HG02678 (cell line): Measurements from ENCODE around the gene MED16.

ENCODE experiments used
- ATAC-seq: cut with Tn5 transposase; IDR thresholded peaks from one replicate; pipeline ENCODE4 v1.9.1; 2021; ENCODE audit warnings: mild to moderate bottlenecking, moderate library complexity; ENCODE audit not compliant: unreplicated experiment

MED16 gene

DNA sequence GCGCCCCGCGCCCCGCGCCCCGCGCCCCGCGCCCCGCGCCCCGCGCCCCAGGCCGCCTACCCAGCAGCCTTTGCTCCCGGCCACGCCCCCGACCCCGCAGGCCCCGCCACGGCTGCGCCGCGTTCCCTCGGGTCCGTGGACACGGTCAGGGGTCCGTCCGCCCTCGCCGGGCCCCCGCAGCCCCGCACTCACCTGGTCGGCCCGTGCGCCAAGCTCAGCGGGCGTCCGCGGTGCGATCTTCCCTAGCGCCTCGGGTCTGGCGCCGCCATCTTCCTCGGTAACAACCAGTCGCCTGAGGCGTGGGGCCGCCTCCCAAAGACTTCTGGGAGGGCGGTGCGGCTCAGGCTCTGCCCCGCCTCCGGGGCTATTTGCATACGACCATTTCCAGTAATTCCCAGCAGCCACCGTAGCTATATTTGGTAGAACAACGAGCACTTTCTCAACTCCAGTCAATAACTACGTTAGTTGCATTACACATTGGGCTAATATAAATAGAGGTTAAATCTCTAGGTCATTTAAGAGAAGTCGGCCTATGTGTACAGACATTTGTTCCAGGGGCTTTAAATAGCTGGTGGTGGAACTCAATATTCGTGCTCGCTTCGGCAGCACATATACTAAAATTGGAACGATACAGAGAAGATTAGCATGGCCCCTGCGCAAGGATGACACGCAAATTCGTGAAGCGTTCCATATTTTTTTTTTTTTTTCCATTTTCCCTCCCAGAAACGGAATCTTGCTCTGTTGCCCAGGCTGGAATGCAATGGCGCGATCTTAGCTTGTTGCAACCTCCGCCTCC is at the start of gene MED16, which contains the start of gene RNU6-9:
Gene MED16, minus strand, starts transcription at position 294 of the 796 bp plus-strand sequence. CDS start 2,056 bp downstream, outside the sequence.
Gene RNU6-9, plus strand, starts transcription at position 591 of the 796 bp plus-strand sequence.
- peak; percentile 84 for ATAC-seq

GRCh38 chr19:942133-942645 is 49.2 kb upstream of the MED16 start:
- ATAC-seq, result no peak

DNA sequence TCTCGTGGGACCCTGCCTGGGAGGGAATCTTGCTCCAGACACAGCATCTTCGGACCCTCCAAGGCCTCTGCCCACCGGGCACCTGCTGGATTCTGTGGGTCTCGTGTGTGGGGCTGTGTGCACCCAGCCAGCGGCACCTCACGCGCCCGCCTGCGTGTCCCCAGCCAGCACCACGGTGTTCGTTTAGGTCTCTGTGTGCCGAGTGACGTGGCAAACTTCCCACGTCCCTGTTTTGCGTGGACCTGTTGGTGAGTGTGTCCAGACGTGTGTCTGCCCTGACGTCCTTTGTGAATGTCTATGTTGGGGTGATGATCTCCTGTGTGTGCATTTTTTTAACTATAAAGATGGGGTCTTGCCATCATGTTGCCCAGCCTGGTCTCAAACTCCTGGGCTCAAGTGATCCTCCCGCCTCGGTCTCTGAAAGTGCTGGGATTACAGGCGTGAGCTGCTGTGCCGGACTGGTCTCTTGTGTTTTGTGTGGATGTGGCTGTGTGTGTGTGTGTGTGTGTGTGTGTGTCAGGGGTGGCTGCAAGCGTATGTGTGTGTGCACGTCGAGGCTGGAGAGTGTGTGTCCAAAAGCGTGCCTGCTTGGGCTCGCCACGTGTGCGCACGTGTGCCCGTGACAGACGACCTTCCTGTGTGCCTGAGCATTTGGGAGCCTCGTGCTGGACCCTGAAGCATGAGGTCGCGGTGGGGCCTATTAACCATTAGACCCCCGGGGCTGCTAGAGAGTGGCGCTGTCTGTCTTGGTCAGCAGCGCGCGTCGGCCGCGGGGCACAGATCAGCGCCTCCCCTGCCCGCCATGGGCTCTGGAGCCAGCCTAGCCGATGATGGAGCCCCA is 48.5 kb upstream of the MED16 start:
- ATAC-seq, result no peak

DNA sequence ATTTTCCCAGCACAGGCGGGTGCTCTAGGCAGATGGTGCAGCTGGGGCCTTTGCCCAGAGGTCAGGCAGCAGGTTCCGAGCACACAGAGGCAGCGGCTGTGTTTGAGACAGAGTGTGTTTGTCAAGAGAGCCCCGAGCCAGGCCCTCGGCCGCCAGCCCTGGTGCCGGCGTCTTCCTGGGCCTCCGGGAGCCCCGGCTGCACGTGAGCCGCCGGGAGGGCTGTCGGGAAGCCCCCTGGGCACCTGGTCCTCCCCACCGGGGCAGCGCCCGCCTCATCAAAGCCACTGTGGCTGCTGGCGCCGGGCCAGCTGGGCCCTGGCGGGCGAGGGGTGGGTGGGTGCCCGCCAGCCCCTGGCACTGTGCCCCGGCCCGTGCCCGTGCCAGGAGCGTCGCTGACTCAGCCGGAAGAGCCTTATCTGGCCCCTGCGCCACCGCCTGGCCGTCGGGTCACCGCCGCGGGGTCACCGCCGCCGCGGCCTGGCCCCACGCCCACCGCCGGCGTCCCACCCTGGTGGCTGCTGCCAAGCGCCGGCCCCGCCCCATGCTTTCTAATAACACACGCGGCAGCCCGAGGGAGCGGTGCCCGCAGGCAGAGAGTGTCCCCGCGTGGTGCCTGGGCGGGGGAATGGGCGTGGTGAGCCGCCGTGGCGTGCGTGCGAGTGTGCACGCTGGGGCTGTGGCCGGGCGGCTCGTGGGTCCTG is 47.8 kb upstream of the MED16 start:
- peak; percentile 43 for ATAC-seq

DNA sequence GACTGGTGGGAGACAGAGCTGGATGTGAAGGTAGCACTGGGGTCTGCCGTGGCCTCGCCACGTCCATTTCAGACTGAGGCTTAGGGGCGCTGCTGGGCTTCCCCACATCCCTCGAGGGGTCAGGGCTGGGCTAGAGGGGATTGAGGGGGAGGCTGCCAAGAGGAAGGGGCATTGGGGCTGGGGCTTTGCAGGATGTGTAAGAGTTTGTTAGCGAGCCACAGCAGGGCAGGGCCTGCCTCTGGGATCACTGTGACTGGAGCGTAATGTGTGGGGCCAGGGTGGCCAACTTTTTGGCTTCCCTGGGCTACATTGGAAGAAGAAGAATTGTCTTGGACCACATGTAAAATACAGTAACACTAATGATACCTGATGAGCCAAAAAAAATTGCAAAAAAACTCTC is 46.9 kb upstream of the MED16 start:
- no peak for ATAC-seq

DNA sequence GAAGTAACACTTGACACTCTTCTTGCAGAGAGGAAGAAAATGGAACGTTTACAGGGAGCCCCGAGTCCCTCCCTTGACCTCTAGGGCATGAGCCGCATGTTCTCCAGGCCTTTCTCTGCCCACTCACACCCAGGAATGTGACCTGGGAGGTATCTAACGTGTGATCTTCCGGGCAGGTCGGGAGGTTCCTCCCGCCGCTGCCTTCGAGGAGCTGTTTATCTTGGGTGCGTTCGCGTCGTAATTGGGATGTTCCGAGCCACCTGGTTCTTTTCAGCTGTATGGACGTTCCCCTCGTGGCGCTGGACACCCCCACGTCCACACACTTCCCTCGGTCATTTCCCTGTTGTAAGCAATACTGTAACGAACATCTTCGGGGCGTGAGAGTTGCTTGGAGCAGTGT is 46.5 kb upstream of the MED16 start:
- no peak for ATAC-seq

DNA sequence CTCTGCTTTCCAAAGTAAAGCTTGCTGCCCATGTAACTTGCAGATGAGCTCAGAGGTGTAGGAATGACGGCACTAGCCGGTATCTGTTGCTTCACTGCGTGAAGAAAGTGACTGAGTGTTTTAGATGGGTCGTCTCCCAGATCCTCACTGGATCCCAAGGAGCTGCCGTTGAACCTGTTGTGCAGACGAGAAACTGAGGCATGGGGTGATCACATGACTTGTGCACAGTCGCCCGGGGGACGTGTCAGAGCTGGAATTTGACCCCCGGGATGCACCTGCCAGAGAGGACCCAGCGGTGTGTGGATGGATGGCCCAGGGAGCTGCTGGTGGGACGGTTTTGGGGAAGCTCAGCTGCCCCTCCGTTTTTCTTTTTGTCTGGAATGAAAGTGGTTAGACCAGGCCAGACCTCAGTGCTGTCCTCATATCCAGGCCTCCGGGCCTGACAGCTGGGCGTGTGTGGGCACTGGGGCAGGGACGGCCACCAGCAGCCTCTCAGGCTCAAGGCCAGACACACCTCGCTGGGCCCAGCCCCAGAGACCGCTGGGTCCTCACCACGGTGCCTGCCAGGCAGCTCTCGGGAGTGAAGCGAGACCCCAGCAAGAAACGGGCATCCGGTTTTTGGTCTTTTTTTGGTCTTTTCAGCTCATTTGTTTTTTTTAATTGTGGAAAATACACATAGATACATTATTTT is 45.4 kb upstream of the MED16 start:
- ATAC-seq, result no peak

- ATAC-seq, result no peak
These were observed 44.3 kb upstream of the MED16 start for GRCh38 chr19:937259-937694.

DNA sequence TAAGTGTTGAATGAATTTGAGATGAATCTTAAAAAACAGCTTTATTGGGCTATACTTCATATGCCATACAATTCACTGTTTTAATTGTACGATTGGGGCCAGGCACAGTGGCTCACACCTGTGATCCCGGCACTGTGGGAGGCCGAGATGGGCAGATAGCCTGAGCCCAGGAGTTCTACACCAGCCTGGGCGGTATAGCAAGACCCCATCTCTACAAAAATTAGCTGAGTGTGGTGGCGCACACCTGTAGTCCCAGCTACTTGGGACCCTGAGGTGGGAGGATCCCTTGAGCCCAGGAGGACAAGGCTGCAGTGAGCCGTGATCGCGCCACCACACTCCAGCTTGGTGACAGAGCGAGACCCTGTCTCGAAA is 43.2 kb upstream of the MED16 start:
- ATAC-seq, result no peak

DNA sequence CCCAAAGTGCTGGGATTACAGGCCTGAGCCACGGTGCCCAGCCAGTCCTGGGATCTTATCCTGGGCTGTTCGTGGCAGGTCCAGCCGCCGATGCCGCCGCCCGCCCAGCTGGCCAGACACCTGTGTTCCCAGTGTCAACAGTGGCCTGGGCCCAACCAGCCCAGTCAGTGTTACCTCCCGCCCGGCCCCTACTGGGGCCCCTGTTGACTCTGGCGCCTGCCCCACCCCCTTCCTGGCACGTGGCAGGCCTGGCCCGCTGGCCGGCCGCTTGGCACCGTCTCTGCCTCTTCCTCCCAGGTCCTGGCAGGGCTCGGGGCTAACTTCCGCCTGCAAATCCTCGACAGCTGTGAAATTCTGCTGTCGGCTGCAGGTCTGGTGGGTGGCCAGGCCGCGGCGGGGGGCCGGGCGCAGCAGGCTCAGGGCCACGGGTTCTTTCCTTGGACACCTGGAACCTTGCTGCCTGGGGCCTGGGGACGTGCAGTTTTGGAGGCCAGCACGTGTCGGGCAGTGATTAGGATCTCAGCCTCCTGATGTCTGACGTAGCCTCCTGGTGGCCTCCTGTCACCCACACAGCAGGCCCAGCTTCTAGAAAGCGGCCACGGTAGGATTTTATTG is 42.0 kb upstream of the MED16 start:
- no peak for ATAC-seq

DNA sequence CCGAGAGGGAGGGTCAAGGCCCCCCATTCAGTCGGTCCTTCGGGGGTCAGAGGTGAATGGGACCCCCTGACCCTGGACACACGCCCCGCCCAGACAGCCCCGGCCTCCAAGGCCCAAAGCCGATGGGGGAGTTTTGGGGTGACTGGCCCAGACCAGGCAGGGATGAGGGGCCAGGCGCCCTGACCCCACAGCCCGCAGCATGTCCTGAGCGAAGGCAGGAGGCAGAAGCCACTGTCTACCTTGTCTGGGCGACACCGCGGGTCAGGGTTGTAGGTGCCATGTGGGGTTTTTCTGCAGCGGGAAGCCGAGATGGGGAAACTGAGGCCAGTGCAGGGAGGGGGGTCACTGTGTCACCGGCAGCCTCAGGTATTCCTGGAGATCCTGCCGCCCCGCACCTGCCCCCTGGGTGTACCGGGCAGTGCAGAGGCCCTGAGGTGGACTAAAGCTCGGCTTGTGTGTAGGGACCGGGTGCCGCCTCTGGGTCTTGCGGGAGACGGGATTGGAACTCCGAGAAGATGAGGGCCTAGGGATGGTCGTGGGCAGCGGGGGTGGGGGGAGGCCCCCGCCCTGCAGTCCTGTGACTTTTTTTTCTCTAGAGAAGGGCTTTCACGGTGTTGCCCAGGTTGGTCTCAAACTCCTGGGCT is 41.3 kb upstream of the MED16 start:
- no peak for ATAC-seq

GRCh38 chr19:933553-933882 is 40.5 kb upstream of the MED16 start:
- ATAC-seq, result no peak

- ATAC-seq, result no peak
These were observed 39.9 kb upstream of the MED16 start for GRCh38 chr19:932648-933552.

DNA sequence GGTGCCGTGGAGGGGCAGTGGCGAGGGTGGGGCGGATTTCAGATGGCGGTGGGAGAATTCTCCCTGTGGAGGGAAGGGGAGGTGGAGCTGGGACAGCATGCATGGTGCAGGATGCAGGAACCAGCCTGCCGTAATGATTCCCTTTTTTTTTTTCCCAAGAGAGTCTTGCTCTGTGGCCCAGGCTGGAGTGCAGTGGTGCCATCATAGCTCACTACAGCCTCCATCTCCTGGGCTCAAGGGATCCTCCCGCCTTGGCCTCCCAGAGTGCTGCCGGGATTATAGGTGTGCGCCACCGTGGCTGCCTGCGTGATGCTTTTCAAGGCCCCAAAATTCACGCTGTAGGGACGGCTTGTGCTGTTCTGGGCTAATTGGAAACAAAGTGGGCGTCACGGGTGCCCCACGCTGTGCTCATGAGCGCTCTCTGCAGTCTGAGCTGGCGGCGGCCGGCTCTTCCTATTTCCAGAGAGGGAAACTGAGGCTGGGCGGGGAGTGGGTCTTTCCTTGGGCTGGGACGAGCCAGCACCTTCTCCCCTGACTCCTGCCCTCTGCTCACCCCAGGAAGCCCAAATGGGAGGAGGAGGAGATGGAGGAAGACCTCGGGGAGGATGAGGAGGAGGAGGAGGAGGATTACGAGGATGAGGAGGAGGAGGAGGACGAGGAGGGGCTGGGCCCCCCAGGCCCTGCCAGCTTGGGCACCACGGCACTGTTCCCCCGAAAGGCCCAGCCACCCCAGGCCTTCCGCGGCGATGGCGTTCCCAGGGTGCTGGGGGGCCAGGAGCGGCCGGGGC is 39.1 kb upstream of the MED16 start:
- ATAC-seq, result no peak

GRCh38 chr19:929891-930258 is 36.9 kb upstream of the MED16 start:
- ATAC-seq, result no peak

- ATAC-seq, result no peak
These were observed 36.4 kb upstream of the MED16 start for GRCh38 chr19:929203-929890.

DNA sequence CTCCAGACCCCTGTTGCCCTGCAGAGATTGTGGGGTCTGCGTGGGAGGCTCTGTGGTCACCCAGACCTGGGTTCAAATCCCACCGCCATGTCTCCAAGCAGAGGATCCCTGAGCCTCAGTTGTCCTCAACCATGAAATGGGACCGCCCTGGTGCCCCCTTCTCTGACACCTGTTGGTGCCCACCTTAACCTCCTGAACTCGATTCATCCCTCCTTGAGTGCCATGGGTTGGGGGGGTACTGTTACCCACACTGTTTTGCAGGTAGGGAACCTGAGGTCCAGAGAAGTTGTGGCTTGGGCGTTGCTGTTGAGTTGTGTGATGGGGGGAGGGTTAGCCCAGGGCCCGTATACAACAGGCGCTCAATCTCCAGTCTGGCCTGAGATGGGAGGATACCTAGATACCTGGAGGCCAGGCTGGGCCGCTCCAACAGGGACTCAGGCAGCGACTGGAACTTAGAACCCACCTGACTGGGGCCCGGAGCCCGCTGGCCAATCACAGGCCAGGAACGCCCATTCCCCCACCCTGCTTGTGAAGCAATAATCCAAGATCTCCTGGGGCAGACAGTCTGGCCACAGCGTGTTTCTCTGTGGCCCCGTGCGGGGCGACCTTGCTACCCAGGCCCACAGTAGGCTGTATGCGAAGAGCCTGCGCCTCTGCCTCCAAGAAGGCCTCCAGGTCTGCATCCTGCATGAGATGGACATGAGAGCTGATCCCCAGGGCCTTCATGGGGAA is 35.6 kb upstream of the MED16 start:
- ATAC-seq, result no peak
